Measurements from ENCODE around the gene MDH1.

- TF ChIP-seq FOXM1 (IDR thresholded peaks at IDR 0.05; ENCODE audit: low read depth) (no peak), FOXM1 (CRISPR knock-in tag; IDR thresholded peaks at IDR 0.05; ENCODE audit: low read depth) (no peak), HDAC2 (IDR thresholded peaks at IDR 0.05) (no peak), GTF2E2 (tag; IDR thresholded peaks at IDR 0.05) (no peak), REST (IDR thresholded peaks at IDR 0.05; ENCODE audit: borderline replicate concordance) (no peak), REST (CRISPR knock-in tag; IDR thresholded peaks at IDR 0.05; ENCODE audit: low read depth) (no peak), HLTF (IDR thresholded peaks at IDR 0.05) (no peak), ELF1 (tag; IDR thresholded peaks at IDR 0.05) (no peak), HNRNPLL (IDR thresholded peaks at IDR 0.05; ENCODE audit: low read depth, low read length, poor library complexity, severe bottlenecking) (no peak), ZKSCAN3 (CRISPR knock-in tag; IDR thresholded peaks at IDR 0.05) (no peak), KDM1A (IDR thresholded peaks at IDR 0.05) (no peak)
Observed at GRCh38 chr2:63627866-63628265, 39.1 kb downstream of the MDH1 start.

Measured in K562 (cell line).